ENCODE data around the gene TNNC1. TPM values are rescaled to one million over a fixed set of nuclear protein-coding genes. Genes with fewer than 3 reads are reported as not detected.

Gene TNNC1
- 1.7 and 3.3 TPM in 2 replicates for total RNA-seq

GRCh38 chr3:52453496-52454249, at the start of gene TNNC1:
Gene TNNC1 (minus strand): TSS chr3:52454041. CDS start chr3:52454015, 26 bp downstream.

GRCh38 chr3:52494886-52495495, 41.1 kb upstream of the TNNC1 start, which contains the start of gene STAB1:
Gene STAB1 (plus strand): TSS chr3:52495338. CDS start chr3:52495414, 76 bp downstream.

GRCh38 chr3:52455283-52456168, 1.7 kb upstream of the TNNC1 start, which contains the start of gene NISCH:
Gene NISCH (plus strand): TSS chr3:52455604. CDS start chr3:52455642, 38 bp downstream.

GRCh38 chr3:52444860-52445793, 8.7 kb downstream of the TNNC1 start, which contains the start of gene SEMA3G:
Gene SEMA3G (minus strand): TSS chr3:52445103. CDS start chr3:52445027, 76 bp downstream.

Other genes with a start within 250 kb of the TNNC1 start
- 0.13 TPM in 1 of 2 replicates, not detected in the other for gene TLR9, start 228.4 kb downstream of the TNNC1 start, total RNA-seq
- gene TWF2, start 214.9 kb downstream of the TNNC1 start, total RNA-seq: 69.3 and 81.7 TPM in 2 replicates
- gene PPM1M, start 208.3 kb downstream of the TNNC1 start, total RNA-seq: 24.2 and 25.5 TPM in 2 replicates
- 61.5 and 67.7 TPM in 2 replicates for gene WDR82, start 175.4 kb downstream of the TNNC1 start, total RNA-seq
- gene GLYCTK, start 166.2 kb downstream of the TNNC1 start, total RNA-seq: 9.7 and 12.5 TPM in 2 replicates
- 6.5 and 8.1 TPM in 2 replicates for gene DNAH1, start 137.7 kb downstream of the TNNC1 start, total RNA-seq
- 44.2 and 49.0 TPM in 2 replicates for gene BAP1, start 44.0 kb downstream of the TNNC1 start, total RNA-seq
- gene PHF7, start 43.4 kb downstream of the TNNC1 start, total RNA-seq: 7.2 and 9.7 TPM in 2 replicates
- under 0.01 and 0.13 TPM in 2 replicates for gene SEMA3G, start 8.9 kb downstream of the TNNC1 start, total RNA-seq
- 70.3 and 75.3 TPM in 2 replicates for gene NISCH, start 1.6 kb upstream of the TNNC1 start, total RNA-seq
- gene STAB1, start 41.3 kb upstream of the TNNC1 start, total RNA-seq: 4.5 and 5.7 TPM in 2 replicates
- 31.9 and 41.2 TPM in 2 replicates for gene NT5DC2, start 79.8 kb upstream of the TNNC1 start, total RNA-seq
- gene UQCC5, start 82.6 kb upstream of the TNNC1 start, total RNA-seq: 2.5 and 5.4 TPM in 2 replicates
- 95.6 and 99.3 TPM in 2 replicates for gene PBRM1, start 231.9 kb upstream of the TNNC1 start, total RNA-seq
- gene GNL3, start 232.0 kb upstream of the TNNC1 start, total RNA-seq: 130 and 144 TPM in 2 replicates